ENCODE results near the gene ZDHHC3.

Gene ZDHHC3

DNA sequence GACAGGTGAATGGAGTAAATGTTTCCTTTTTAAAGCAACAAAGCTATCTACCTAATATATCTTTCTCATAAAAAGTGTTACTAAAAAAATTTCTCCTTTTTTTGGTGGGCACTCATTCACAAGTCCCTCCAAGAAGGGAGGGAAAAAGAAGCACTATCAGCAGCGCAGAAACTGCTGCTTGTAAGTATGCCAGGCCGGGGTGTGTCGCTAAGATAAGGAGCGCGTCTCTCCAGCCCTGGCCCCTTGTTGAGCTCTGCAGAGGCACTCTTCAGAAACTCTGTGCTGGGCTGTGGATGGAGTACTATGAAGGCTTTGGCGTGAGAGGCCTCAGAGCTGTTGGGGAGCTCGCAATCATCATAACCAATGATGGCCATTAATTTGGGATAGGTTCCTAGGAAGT lies 49.1 kb downstream of the ZDHHC3 start:
- DNase-seq (ENCODE audit: low read depth): no peak

GRCh38 chr3:44926172-44926571 lies 49.8 kb downstream of the ZDHHC3 start:
- no peak for DNase-seq (ENCODE audit: low read depth)

DNA sequence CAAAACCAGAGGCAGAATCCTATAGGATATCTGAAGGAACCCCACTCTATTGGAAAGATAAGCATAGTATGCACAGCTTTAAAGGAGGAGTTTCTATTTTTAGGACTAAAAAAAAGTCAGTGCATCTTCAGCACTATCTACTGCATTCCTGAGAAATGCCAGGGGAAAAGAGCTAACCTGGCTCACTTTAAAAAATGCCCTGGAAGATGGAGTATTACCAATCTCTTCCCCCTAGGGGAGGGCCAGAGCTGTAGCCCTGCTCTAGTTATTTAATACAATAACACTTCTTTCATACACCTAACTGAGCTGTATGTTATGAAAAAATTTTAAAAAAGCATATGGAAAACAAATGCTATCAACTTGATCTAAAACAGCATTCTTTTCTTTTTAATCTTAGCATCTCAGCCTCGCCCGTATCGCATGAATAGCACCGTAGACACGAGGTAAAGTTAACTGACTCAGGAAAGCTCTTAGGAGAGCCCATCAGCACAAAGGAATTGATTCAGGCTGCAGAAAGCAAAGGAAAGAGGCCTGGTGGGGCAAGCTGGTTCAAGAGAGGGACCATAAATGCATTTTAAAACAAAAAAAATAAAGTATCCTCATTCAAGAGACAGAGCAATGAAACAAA lies 51.4 kb downstream of the ZDHHC3 start:
- no peak for DNase-seq (ENCODE audit: low read depth)

GRCh38 chr3:44923632-44924456 lies 52.1 kb downstream of the ZDHHC3 start:
- no peak for DNase-seq (ENCODE audit: low read depth)

GRCh38 chr3:44920081-44920480 lies 55.9 kb downstream of the ZDHHC3 start:
- DNase-seq (ENCODE audit: low read depth): no peak

- no peak for DNase-seq (ENCODE audit: low read depth)
Measured at GRCh38 chr3:44918581-44918980, 57.4 kb downstream of the ZDHHC3 start.

DNA sequence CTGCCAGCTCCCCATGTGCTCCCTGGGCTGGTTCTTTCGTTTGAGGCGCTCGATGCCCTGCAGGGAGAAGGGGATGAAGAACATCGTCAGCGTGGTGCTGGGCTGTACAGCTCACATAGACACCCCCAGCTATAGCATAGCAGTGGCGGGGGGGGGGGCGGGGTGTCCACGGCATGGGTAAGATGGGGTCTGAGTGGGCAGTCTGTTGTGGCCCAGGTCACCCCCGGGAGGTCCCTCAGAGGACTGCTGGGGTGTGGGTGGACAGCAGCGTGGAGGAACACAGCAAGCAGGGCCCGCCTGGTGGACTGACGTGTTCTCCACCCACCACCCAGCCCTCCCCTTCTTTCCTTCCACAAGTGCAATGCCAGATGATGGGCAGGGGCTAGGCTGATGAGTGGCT lies 57.9 kb downstream of the ZDHHC3 start:
- no peak for DNase-seq (ENCODE audit: low read depth)

GRCh38 chr3:44915702-44916438 lies 60.1 kb downstream of the ZDHHC3 start:
- no peak for DNase-seq (ENCODE audit: low read depth)

- DNase-seq (ENCODE audit: low read depth): no peak
Measured at GRCh38 chr3:44914936-44915335, 61.0 kb downstream of the ZDHHC3 start.

DNA sequence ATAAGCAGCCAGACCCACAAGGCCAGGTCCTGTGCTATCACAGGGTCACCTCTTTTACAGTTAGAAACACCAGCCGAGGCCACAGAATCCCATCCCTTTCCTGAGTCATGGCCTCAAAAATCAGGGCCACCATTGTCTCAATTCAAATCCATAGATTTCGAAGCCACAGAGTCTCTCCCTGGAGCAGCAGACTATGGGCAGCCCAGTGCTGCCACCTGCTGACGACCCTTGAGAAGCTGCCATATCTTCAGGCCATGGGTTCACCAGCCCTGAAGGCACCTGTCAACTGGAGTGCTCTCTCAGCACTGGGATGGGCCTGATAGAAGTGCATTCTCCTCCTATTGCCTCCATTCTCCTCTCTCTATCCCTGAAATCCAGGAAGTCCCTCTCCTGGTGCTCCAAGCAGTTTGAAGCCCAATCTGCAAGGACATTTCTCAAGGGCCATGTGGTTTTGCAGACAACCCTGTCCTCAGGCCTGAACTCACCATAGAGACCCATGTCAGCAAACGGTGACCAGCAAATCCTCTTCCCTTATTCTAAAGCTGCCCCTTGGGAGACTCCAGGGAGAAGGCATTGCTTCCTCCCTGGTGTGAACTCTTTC lies 62.0 kb downstream of the ZDHHC3 start:
- DNase-seq (ENCODE audit: low read depth): peak; percentile 31

DNA sequence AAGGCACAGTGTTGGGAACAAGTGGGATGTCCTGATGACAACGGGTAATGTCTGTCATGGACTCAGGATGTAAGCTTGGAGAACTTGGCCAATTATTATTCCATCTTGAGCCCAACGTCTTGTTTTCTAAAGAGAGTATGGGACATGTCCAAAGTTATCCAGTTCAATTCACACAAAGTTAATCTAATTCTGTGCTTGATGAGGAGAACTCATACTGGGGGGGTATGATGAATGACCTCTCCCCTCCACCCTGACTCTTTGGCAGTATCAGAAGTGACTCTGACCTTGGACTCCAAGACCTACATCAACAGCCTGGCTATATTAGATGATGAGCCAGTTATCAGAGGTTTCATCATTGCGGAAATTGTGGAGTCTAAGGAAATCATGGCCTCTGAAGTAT lies 65.3 kb downstream of the ZDHHC3 start:
- DNase-seq (ENCODE audit: low read depth): no peak

DNA sequence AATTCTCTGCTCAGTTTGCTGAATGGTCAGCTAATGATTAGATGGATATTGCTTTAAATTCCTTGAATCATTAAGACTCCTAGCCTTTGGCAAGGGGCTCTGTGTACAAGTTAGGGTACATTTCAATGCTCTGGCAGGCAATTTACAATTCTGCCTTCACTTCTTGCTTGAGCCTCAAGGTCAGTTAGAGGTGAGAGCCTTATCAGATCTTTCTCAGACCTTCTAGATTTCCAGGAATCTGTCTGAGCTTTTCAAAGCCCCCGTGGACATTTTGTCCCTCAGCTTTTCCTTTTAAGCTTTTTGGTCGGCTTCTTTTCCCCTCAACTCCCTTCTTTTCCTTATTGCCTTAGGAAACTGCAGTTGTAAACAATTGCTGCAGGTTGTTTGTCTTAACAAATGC lies 66.9 kb downstream of the ZDHHC3 start:
- no peak for DNase-seq (ENCODE audit: low read depth)

- no peak for DNase-seq (ENCODE audit: low read depth)
Measured at GRCh38 chr3:44907612-44908011, 68.4 kb downstream of the ZDHHC3 start.

- no peak for DNase-seq (ENCODE audit: low read depth)
Measured at GRCh38 chr3:44906997-44907396, 69.0 kb downstream of the ZDHHC3 start.

DNA sequence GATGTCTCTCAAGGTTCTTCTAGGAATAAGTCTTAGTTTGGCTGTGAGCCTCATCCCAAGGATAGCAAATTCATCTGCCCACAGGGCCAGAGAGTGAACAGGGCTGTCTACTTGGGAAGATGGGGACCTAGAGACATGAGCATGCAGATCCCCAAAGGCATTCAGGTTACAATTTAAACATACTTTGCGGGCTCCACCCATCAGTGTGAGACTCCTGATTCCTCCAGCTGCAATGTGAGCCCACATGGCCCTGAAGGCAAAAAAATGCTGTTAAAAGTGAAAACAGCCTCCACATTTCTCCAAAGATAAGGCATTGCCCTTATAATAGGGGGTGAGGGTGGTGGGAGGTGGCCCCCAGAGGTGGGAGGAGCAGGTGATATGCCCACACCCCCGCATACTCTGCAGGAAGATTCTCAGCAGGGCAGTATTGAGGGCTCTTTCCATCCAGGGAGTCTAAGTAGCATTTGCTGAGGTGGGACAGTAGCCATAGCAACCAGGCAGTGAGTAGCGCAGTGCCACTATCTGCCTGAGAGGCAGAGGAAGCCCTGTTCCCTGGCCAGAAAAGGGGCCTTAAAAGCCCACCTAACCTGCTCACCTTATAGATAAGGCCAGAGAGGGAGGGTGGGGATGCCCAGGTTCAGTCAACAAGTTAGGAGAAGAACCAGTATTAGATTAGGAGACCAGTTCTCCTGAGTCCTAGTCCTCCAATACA lies 70.4 kb downstream of the ZDHHC3 start:
- DNase-seq (ENCODE audit: low read depth): no peak

- no peak for DNase-seq (ENCODE audit: low read depth)
Measured at GRCh38 chr3:44903751-44904150, 72.2 kb downstream of the ZDHHC3 start.

DNA sequence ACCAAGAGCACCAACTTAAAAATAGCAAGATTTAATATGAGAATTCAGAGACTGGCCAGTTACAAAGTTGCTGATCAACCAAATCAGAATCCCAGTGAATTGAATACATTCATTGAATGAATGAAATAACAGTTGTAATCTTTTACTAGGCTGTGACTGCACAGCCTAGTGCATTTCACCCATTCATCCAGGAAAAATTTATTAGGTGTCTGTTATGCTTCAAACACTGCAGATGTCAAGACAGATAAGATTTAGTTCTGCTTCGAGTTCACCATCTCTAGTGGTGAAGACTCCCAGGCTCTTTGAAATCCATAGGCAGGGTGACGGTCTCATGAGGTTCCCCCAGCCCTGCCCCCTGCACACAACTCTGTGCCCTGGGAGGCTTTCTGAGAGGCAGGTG lies 72.7 kb downstream of the ZDHHC3 start:
- no peak for DNase-seq (ENCODE audit: low read depth)

DNA sequence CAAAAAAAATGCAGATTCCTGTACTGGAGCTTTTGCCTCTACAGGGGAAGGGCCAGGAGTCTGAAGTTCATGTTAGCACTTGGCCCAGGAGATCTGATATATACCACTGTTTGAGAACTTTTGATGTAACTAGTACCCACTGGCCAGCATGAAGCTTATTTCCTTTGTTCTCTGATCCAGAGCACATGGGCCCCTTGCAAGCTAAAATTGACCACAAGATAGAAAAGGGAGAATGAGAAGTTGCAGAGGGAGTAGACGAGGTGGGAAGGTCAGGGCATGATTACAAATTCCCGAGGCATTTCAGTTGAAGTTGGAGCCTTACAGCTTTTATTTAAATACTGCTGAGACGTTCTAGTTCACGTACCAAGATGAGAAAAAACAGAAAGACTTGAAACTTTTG lies 73.3 kb downstream of the ZDHHC3 start:
- DNase-seq (ENCODE audit: low read depth): no peak

DNA sequence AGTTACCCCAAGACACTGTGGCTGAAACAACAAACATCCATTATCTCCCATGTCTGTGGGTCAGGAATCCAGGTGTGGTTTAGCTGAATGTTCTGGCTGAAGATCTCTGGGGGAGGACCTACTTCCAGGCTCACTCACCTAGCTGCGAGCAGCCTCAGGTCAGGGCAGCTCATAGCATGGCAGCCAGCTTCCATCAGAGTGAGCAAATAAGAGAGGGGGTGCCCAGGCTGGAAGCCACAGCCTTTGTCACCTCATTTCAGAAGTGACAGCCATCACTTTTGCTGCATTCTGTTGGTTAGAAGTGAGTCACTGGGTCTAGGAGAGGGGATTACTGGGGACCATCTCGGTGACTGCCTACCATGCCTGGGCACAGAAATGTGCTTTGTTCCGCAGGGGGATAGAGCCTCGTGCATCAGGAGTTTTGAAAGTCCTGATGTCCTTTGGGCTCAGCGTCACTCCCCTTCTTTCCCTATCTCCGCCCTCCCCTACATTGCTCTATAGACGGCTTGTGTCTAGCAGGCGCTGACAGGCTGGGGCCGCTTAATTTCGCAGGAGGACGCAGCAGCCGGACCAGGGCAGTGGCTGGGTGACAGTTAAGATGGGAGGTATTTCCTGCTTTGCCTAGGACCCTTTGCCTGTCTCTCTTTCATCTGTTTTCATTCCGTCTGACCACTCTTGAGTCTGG lies 76.1 kb downstream of the ZDHHC3 start:
- DNase-seq (ENCODE audit: low read depth): no peak

DNA sequence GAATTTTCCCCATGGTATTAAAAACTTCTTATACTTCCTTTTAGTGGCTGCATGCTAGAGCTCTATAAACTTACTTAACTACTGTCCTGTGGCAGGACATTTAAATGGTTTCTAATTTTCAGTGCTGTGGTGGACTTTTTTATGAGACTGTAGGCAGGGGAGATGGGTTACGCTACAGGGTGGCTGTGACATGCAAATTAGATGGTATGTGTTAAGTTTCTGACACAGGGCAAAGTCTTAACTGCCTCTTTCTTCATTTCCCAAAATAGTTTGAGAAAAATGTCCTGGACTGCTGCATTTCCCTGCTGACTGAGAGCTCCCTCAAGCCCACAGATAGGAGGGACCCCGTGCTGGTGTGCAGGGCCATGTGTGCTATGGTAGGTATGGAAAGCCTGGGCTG lies 79.5 kb downstream of the ZDHHC3 start:
- no peak for DNase-seq (ENCODE audit: low read depth)

- no peak for DNase-seq (ENCODE audit: low read depth)
Measured at GRCh38 chr3:44894485-44894884, 81.5 kb downstream of the ZDHHC3 start.

All from non-pigmented ciliary epithelial cell (primary cell).